Measurements from ENCODE around the gene ANKDD1A. TPM values are rescaled to one million over a fixed set of nuclear protein-coding genes. Genes with fewer than 3 reads are reported as not detected.

ANKDD1A gene
- total RNA-seq, 1 experiment from 2014 or later: 0.16 TPM

DNA sequence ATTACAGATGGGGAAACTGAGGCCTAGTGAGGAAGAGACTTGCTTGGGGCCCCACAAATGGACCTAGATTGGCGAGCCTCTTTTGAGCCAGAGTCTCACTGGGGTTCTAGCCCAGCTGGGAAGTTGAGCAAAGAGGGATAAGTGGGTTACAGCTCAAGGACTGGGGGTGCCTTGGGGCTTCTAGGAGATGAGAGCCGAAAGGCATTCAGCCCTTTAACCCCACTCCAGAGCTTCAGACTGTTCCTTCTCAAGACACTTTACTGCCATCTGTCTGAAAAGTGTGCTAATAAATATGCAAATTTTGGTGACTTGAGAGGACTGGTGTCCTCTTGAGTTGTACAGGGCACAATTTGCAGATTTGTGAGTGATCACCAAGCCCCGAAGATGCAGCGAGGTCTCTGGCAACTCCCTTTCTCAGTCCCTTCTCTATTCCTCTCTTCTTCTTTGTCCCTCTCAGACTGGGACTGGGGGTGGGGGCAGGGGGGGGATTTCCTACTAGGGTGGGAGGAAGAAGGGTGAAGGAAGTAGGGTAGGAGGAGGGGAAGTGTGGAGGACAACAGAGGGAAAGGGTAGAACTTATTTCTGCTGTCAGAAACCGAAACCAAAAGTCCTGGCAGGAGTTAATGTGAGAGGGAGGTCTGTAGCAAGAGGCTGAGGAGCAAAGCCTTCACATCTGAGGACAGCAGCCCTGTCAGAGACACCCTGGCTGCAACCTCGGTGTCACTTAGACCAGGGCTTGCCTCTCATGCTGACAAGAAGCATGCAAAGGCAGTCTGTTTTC is 16.2 kb upstream of the ANKDD1A start:
- Mint-ChIP-seq H3K27ac (ENCODE audit: low read depth, unreplicated experiment) (peak overlapping the region; percentile 35), H3K27me3 (ENCODE audit: insufficient read depth, unreplicated experiment) (no peaks in the 10 kb centered on the region), H3K4me3 (ENCODE audit: unreplicated experiment) (no peak overlapping the region), H3K9me3 (ENCODE audit: unreplicated experiment) (no peaks in the 10 kb centered on the region), H3K4me1 (ENCODE audit: insufficient read depth, unreplicated experiment) (peaks cover 21% of the 10 kb centered on the region), H3K36me3 (ENCODE audit: insufficient read depth, unreplicated experiment) (no peaks in the 10 kb centered on the region)
- ChIA-PET CTCF (interaction anchor here (0.6 kb wide), 1 partner anchor 26 kb away, joined by 3 read pairs; no protein-coding TSS in a partner anchor), POLR2A (no interaction called here)
- no peak for DNase-seq (ENCODE audit: unreplicated experiment)
- BruUV-seq (replicated peaks): no TSS peak
- TF ChIP-seq, protein P1, sequence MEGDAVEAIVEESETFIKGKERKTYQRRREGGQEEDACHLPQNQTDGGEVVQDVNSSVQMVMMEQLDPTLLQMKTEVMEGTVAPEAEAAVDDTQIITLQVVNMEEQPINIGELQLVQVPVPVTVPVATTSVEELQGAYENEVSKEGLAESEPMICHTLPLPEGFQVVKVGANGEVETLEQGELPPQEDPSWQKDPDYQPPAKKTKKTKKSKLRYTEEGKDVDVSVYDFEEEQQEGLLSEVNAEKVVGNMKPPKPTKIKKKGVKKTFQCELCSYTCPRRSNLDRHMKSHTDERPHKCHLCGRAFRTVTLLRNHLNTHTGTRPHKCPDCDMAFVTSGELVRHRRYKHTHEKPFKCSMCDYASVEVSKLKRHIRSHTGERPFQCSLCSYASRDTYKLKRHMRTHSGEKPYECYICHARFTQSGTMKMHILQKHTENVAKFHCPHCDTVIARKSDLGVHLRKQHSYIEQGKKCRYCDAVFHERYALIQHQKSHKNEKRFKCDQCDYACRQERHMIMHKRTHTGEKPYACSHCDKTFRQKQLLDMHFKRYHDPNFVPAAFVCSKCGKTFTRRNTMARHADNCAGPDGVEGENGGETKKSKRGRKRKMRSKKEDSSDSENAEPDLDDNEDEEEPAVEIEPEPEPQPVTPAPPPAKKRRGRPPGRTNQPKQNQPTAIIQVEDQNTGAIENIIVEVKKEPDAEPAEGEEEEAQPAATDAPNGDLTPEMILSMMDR (IDR thresholded peaks at IDR 0.05; ENCODE audit: unreplicated experiment): no peak
- intact Hi-C loops (cut with micrococcal nuclease): loop anchor here (5.0 kb wide), 1 partner anchor 53 kb away; the partner anchor contains the start of gene PLEKHO2

DNA sequence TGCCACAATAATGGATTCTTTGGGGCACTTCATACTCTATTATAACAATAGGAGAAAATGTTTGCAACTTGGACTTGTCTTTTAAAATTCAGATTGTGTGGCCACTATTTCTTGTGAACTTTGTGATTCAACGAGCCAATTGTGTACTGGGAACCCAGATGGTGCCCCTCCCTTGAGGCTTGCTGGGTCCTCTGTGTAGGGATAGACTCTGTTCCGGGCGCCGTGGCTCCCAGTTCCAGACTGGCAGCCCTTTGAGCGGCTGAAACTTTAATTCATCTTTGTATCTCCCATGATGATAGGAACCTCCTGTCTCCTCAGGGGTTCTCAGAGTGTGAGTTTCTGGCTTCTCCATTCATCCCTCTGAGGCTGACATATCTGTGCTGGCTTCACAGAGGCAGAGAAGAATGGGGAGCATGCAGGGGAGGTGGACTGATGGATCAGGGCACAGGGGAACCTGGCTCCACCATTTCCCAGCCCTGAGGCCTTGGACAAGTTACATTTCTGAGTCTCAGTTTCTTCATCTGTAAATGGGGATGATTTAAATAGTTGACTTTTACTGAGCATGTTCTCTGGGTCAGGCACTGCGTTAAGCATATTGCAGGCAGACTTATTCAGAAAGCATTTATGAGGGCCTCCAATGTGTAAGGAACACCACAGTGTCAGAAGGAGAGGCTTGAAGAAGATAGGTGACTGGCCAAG is 15.2 kb upstream of the ANKDD1A start:
- H3K36me3 Mint-ChIP-seq (ENCODE audit: insufficient read depth, unreplicated experiment): no peaks in the 10 kb centered on the region
- no peaks in the 10 kb centered on the region for H3K9me3 Mint-ChIP-seq (ENCODE audit: unreplicated experiment)
- BruUV-seq (replicated peaks): no TSS peak
- peaks cover 21% of the 10 kb centered on the region for H3K4me1 Mint-ChIP-seq (ENCODE audit: insufficient read depth, unreplicated experiment)
- ChIA-PET POLR2A (no interaction called here), CTCF (no interaction called here)
- H3K27me3 Mint-ChIP-seq (ENCODE audit: insufficient read depth, unreplicated experiment): no peaks in the 10 kb centered on the region
- DNase-seq (ENCODE audit: unreplicated experiment): no peak
- H3K4me3 Mint-ChIP-seq (ENCODE audit: unreplicated experiment): no peak overlapping the region
- H3K27ac Mint-ChIP-seq (ENCODE audit: low read depth, unreplicated experiment): peak overlapping the region; percentile 57
- intact Hi-C loops (cut with micrococcal nuclease): loop anchor here (5.0 kb wide), 1 partner anchor 54 kb away; the partner anchor contains the start of gene PLEKHO2
- TF ChIP-seq, protein P1 (IDR thresholded peaks at IDR 0.05; ENCODE audit: unreplicated experiment): no peak

DNA sequence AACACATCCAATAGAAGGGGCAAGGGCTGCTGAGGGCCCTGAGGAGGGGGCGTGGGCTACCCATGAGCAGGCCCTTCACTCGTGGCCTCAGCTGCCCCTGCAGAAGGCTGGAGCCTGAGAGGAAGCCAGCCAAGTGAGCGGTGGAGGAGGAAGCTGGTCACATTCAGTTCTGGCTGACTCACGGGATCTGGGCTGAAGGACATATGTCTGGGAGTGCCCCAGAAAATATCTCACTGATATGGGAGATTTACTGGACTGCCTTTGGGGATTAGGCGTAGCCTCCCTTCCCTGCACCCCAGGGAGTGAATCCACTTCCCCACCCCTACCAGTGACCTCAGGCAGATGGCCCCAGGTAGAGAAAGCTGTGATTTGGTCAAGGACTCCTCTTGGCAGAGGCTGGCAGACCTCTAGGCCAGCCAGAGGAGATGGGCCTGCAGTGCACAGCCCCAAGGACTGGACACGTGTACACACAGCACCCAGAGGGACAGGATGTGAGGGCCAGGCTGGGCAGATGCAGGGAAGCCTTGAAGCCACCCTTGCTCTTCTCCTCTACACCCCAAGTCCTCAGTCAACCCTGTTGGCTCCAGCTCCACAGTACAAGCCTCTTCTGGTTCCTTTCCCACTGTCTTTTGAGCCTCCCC is 14.2 kb upstream of the ANKDD1A start:
- H3K4me1 Mint-ChIP-seq (ENCODE audit: insufficient read depth, unreplicated experiment): peaks cover 21% of the 10 kb centered on the region
- TF ChIP-seq, protein P1 (IDR thresholded peaks at IDR 0.05; ENCODE audit: unreplicated experiment): no peak
- no TSS peak for BruUV-seq (replicated peaks)
- H3K9me3 Mint-ChIP-seq (ENCODE audit: unreplicated experiment): no peaks in the 10 kb centered on the region
- ChIA-PET POLR2A (no interaction called here), CTCF (no interaction called here)
- DNase-seq (ENCODE audit: unreplicated experiment): peak; percentile 46
- no peaks in the 10 kb centered on the region for H3K27me3 Mint-ChIP-seq (ENCODE audit: insufficient read depth, unreplicated experiment)
- H3K36me3 Mint-ChIP-seq (ENCODE audit: insufficient read depth, unreplicated experiment): no peaks in the 10 kb centered on the region
- H3K4me3 Mint-ChIP-seq (ENCODE audit: unreplicated experiment): no peak overlapping the region
- peak overlapping the region; percentile 57 for H3K27ac Mint-ChIP-seq (ENCODE audit: low read depth, unreplicated experiment)
- intact Hi-C loops (cut with micrococcal nuclease): loop anchor here (5.0 kb wide), 1 partner anchor 55 kb away; the partner anchor contains the start of gene PLEKHO2

DNA sequence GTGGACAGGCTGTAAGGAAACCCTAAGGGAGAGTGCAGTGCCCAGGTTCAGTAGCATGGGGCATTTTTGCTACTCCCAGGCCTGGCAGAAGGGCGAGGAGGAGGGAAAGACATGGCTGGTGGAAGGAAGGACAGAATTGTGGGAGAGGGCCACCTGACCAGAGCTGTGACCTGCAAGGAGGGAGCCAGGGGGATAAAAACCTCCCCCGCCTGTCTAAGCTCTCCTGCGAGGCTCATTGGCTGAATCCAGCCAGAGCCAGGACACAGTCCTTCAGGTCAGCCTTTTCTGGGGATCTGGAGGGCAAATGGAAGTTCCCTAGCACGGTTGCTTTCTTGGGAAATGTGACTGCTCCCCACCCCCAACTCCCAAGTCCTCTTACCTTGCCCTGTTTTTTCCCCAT is 13.3 kb upstream of the ANKDD1A start:
- Mint-ChIP-seq H3K27ac (ENCODE audit: low read depth, unreplicated experiment) (peak overlapping the region; percentile 57), H3K4me1 (ENCODE audit: insufficient read depth, unreplicated experiment) (peaks cover 21% of the 10 kb centered on the region), H3K27me3 (ENCODE audit: insufficient read depth, unreplicated experiment) (no peaks in the 10 kb centered on the region), H3K9me3 (ENCODE audit: unreplicated experiment) (no peaks in the 10 kb centered on the region), H3K36me3 (ENCODE audit: insufficient read depth, unreplicated experiment) (no peaks in the 10 kb centered on the region), H3K4me3 (ENCODE audit: unreplicated experiment) (no peak overlapping the region)
- DNase-seq (ENCODE audit: unreplicated experiment): no peak
- intact Hi-C loops (cut with micrococcal nuclease): loop anchor here (5.0 kb wide), 1 partner anchor 56 kb away; the partner anchor contains the start of gene PLEKHO2
- ChIA-PET POLR2A (no interaction called here), CTCF (no interaction called here)
- BruUV-seq (replicated peaks): no TSS peak
- TF ChIP-seq, protein P1 (IDR thresholded peaks at IDR 0.05; ENCODE audit: unreplicated experiment): no peak

Measured in MCF 10A (cell line).